ENCODE measurements around the gene CLEC4A.

GRCh38 chr12:8093291-8093690, 30.1 kb upstream of the CLEC4A start:
- TF ChIP-seq, protein P1, sequence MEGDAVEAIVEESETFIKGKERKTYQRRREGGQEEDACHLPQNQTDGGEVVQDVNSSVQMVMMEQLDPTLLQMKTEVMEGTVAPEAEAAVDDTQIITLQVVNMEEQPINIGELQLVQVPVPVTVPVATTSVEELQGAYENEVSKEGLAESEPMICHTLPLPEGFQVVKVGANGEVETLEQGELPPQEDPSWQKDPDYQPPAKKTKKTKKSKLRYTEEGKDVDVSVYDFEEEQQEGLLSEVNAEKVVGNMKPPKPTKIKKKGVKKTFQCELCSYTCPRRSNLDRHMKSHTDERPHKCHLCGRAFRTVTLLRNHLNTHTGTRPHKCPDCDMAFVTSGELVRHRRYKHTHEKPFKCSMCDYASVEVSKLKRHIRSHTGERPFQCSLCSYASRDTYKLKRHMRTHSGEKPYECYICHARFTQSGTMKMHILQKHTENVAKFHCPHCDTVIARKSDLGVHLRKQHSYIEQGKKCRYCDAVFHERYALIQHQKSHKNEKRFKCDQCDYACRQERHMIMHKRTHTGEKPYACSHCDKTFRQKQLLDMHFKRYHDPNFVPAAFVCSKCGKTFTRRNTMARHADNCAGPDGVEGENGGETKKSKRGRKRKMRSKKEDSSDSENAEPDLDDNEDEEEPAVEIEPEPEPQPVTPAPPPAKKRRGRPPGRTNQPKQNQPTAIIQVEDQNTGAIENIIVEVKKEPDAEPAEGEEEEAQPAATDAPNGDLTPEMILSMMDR (conservative IDR thresholded peaks at IDR 0.05; ENCODE audit: low read length): no peak
- no peak for TF ChIP-seq EZH2phosphoT487 (IDR thresholded peaks at IDR 0.05; ENCODE audit: borderline replicate concordance)
